Thymus (tissue), 11 donors: ENCODE measurements around the gene JPT2. TPM values are rescaled to one million over a fixed set of nuclear protein-coding genes. Genes with fewer than 3 reads are reported as not detected.
"Not testable (repeated sequence)": the region's sequence is repeated elsewhere in the genome, so short reads cannot be mapped to it uniquely, and the experiment has no call there.

Experiments
- DNase-seq, 9 donors: peaks; one replicate each; pipeline ENCODE4 v3.0.0-alpha.2; 2013; ENCODE audit warnings: low spot score in 9 of 9, low read depth in 6 of 9, missing footprints in 1 of 9
- H3K27ac ChIP-seq, 2 donors: one replicate each; pipeline ENCODE4 v1.5.1; 2013; ENCODE audit warnings: control low read depth in 1 of 2, low read depth in 1 of 2, low read length in 1 of 2, mild to moderate bottlenecking in 1 of 2, moderate library complexity in 1 of 2
- H3K27me3 ChIP-seq, 2 donors: one replicate each; pipeline ENCODE4 v1.5.1; 2013; ENCODE audit warnings: low read length in 1 of 2; ENCODE audit not compliant: control insufficient read depth in 2 of 2, insufficient read depth in 1 of 2
- H3K36me3 ChIP-seq, 2 donors: one replicate each; pipeline ENCODE4 v1.5.1; 2013; ENCODE audit warnings: low read length in 1 of 2, mild to moderate bottlenecking in 1 of 2, moderate library complexity in 1 of 2; ENCODE audit not compliant: control insufficient read depth in 2 of 2, insufficient read depth in 2 of 2
- H3K4me1 ChIP-seq, 2 donors: one replicate each; pipeline ENCODE4 v1.5.1; 2013; ENCODE audit warnings: low read length in 2 of 2; ENCODE audit not compliant: control insufficient read depth in 2 of 2, insufficient read depth in 2 of 2
- H3K4me3 ChIP-seq, 2 donors: one replicate each; pipeline ENCODE4 v1.5.1; 2013; ENCODE audit warnings: low read length in 2 of 2, control low read depth in 1 of 2, mild to moderate bottlenecking in 1 of 2
- H3K9me3 ChIP-seq, 2 donors: one replicate each; pipeline ENCODE4 v1.5.1; 2013; ENCODE audit warnings: low read length in 1 of 2, mild to moderate bottlenecking in 1 of 2; ENCODE audit not compliant: control insufficient read depth in 2 of 2, insufficient read depth in 1 of 2
- WGBS: extraction: QIAGEN DNeasy Blood & Tissue Kit; methylation state at CpG from one replicate; pipeline ENCODE4 v1.1.7; 2013; 5-methylcytosine and 5-hydroxymethylcytosine counted together
- polyA plus RNA-seq: library from polyadenylated mRNA; stranded (reverse); fragments of 200-250 nt; gene quantifications from one replicate; pipeline ENCODE4 v1.2.3, GENCODE V29; 2013
- total RNA-seq: library from RNA; stranded (reverse); fragments of 120-200 nt; gene quantifications from one replicate; pipeline ENCODE4 v1.2.4, GENCODE V29; 2013
- donor health status: healthy.

The JPT2 gene
- total and polyA plus RNA-seq, 2 donors, result 31.4 to 35.1 TPM

- WGBS, result 97% methylated on average over 32 of the region's 32 CpGs
- DNase-seq, result no peak
- H3K9me3 ChIP-seq, result peaks cover 0 to 7% of the 10 kb centered on the region in 2 donors
- no peaks in the 10 kb centered on the region for H3K27me3 ChIP-seq
- H3K4me3 ChIP-seq, result no peak overlapping the region
- peaks cover 49 to 64% of the 10 kb centered on the region in 2 donors for H3K36me3 ChIP-seq
- peaks cover 8 to 13% of the 10 kb centered on the region in 2 donors for H3K4me1 ChIP-seq
- H3K27ac ChIP-seq, result no peak overlapping the region
These were observed 48.8 kb downstream of the JPT2 start for GRCh38 chr16:1726661-1727502.

GRCh38 chr16:1727651-1728624, 49.9 kb downstream of the JPT2 start:
- peaks cover 58 to 75% of the 10 kb centered on the region in 2 donors for H3K36me3 ChIP-seq
- H3K9me3 ChIP-seq, result peaks cover 0 to 7% of the 10 kb centered on the region in 2 donors
- no peaks in the 10 kb centered on the region for H3K27me3 ChIP-seq
- H3K4me1 ChIP-seq, result peaks cover 2 to 7% of the 10 kb centered on the region in 2 donors
- H3K27ac ChIP-seq, result no peak overlapping the region
- H3K4me3 ChIP-seq, result no peak overlapping the region
- no peak for DNase-seq
- WGBS, result 88% methylated on average over 37 of the region's 37 CpGs

- no peak overlapping the region for H3K4me3 ChIP-seq
- peaks cover 0 to 7% of the 10 kb centered on the region in 2 donors for H3K9me3 ChIP-seq
- H3K27ac ChIP-seq, result no peak overlapping the region
- H3K27me3 ChIP-seq, result no peaks in the 10 kb centered on the region
- DNase-seq, result no peak
- WGBS, result over 99% methylated on average over 18 of the region's 18 CpGs
- no peaks in the 10 kb centered on the region for H3K4me1 ChIP-seq
- H3K36me3 ChIP-seq, result peaks cover 67 to 85% of the 10 kb centered on the region in 2 donors
These were observed 50.9 kb downstream of the JPT2 start for GRCh38 chr16:1729026-1729425.

GRCh38 chr16:1729445-1729844, 51.4 kb downstream of the JPT2 start:
- Histone ChIP-seq H3K4me1 (no peaks in the 10 kb centered on the region), H3K9me3 (peaks cover 0 to 7% of the 10 kb centered on the region in 2 donors), H3K36me3 (peaks cover 69 to 85% of the 10 kb centered on the region in 2 donors), H3K27me3 (no peaks in the 10 kb centered on the region), H3K27ac (no peak overlapping the region), H3K4me3 (no peak overlapping the region)
- DNase-seq, result no peak
- 98% methylated on average over 35 of the region's 35 CpGs for WGBS

- H3K9me3 ChIP-seq, result peaks cover 4 to 22% of the 10 kb centered on the region in 2 donors
- H3K4me3 ChIP-seq, result no peak overlapping the region
- H3K27ac ChIP-seq, result no peak overlapping the region
- WGBS, result over 99% methylated on average over 7 of the region's 7 CpGs
- DNase-seq, result no peak
- H3K27me3 ChIP-seq, result no peaks in the 10 kb centered on the region
- no peaks in the 10 kb centered on the region for H3K4me1 ChIP-seq
- H3K36me3 ChIP-seq, result peaks cover 67 to 84% of the 10 kb centered on the region in 2 donors
These were observed 53.0 kb downstream of the JPT2 start for GRCh38 chr16:1731073-1731472.

- no peak overlapping the region for H3K27ac ChIP-seq
- DNase-seq, result no peak
- WGBS, result 82% methylated on average over 7 of the region's 7 CpGs
These were observed 53.5 kb downstream of the JPT2 start for GRCh38 chr16:1731603-1732002.

GRCh38 chr16:1732071-1732470, 54.0 kb downstream of the JPT2 start:
- 95% methylated on average over 14 of the region's 14 CpGs for WGBS
- H3K36me3 ChIP-seq, result peaks cover 61 to 74% of the 10 kb centered on the region in 2 donors
- no peak for DNase-seq
- H3K27ac ChIP-seq, result no peak overlapping the region
- H3K27me3 ChIP-seq, result no peaks in the 10 kb centered on the region
- H3K9me3 ChIP-seq, result peaks cover 4 to 29% of the 10 kb centered on the region in 2 donors
- H3K4me1 ChIP-seq, result no peaks in the 10 kb centered on the region
- H3K4me3 ChIP-seq, result no peak overlapping the region

More at GRCh38 chr16:1731603-1732002, 53.5 kb downstream of the JPT2 start:
- Histone ChIP-seq H3K4me1 (no peaks in the 10 kb centered on the region), H3K4me3 (no peak overlapping the region), H3K36me3 (peaks cover 62 to 79% of the 10 kb centered on the region in 2 donors), H3K27me3 (no peaks in the 10 kb centered on the region), H3K9me3 (peaks cover 4 to 26% of the 10 kb centered on the region in 2 donors)

GRCh38 chr16:1732551-1732987, 54.5 kb downstream of the JPT2 start:
- Histone ChIP-seq H3K9me3 (peaks cover 4 to 29% of the 10 kb centered on the region in 2 donors), H3K36me3 (peaks cover 56 to 69% of the 10 kb centered on the region in 2 donors)
- DNase-seq, H3K4me1 ChIP-seq, H3K4me3 ChIP-seq, H3K27me3 ChIP-seq, H3K27ac ChIP-seq: not testable (repeated sequence)
- 97% methylated on average over 21 of the region's 21 CpGs for WGBS
